GM12878 (cell line): ENCODE results near the gene SNX13. TPM values are rescaled to one million over a fixed set of nuclear protein-coding genes. Genes with fewer than 3 reads are reported as not detected.

Source experiments
- ATAC-seq: fragments of 200-7000 bp; cut with Tn5 transposase; 3 replicates; pipeline ENCODE4 v1.9.1; 2020; ENCODE audit warnings: mild to moderate bottlenecking, moderate library complexity
- BruUV-seq: library from RNA; stranded (reverse); fragments of 400-500 nt; replicated peaks from 2 replicates; lab custom pipeline; 2021; lab: Mats Ljungman, UMichigan
- CTCF ChIA-PET: fragments of 300-600 bp; sonication (Branson Sonifier 250); formaldehyde crosslinking; extraction: SDS; loops from one replicate; lab custom pipeline; 2021; ENCODE audit warnings: inconsistent platforms; lab: Yijun Ruan, JAX
- POLR2A ChIA-PET: fragments of 350-600 bp; formaldehyde crosslinking; extraction: SDS; loops from one replicate; lab custom pipeline; 2021; ENCODE audit warnings: inconsistent platforms; lab: Charles Lee
- RAD21 ChIA-PET: fragments of 300-600 bp; sonication (Branson Sonifier 250); formaldehyde crosslinking; loops from one replicate; lab custom pipeline; 2023; ENCODE audit warnings: antibody characterized with exemption; ENCODE audit not compliant: unreplicated experiment; lab: Charles Lee
- SMC1A ChIA-PET: fragments of 300-600 bp; sonication (Branson Sonifier 250); formaldehyde crosslinking; loops from one replicate; lab custom pipeline; 2023; ENCODE audit not compliant: unreplicated experiment, uncharacterized antibody; lab: Charles Lee
- DNase-seq: peaks from one replicate; pipeline ENCODE4 v3.0.0-alpha.2; 2011; ENCODE audit warnings: low read depth, low spot score
- FAIRE-seq: peaks from 3 replicates; lab custom pipeline; 2011; peaks lifted over from hg19 to GRCh38; lab: Jason Lieb, UNC
- H2AFZ ChIP-seq: 2 replicates; pipeline ENCODE4 v1.6.0; 2011; ENCODE audit warnings: low read depth, low read length, control low read depth; ENCODE audit not compliant: control insufficient read depth
- H3K27ac ChIP-seq: 2 replicates; pipeline ENCODE4 v1.5.1; 2011; ENCODE audit warnings: control low read depth; ENCODE audit not compliant: control insufficient read depth, insufficient read depth
- H3K27me3 ChIP-seq, 2 experiments: replicated peaks in 1 of 2; 2 replicates each; pipeline versions ENCODE4 v1.6.0 to v1.6.1; 2011; ENCODE audit warnings: low read length in 1 of 2; ENCODE audit not compliant: control insufficient read depth in 2 of 2, insufficient read depth in 2 of 2
- H3K36me3 ChIP-seq, 2 experiments: 2 replicates each; pipeline ENCODE4 v1.5.1; 2011; ENCODE audit warnings: low read length in 1 of 2; ENCODE audit not compliant: control insufficient read depth in 2 of 2, insufficient read depth in 2 of 2
- H3K4me1 ChIP-seq: 2 replicates; pipeline ENCODE4 v1.6.1; 2011; ENCODE audit warnings: mild to moderate bottlenecking, low read length, moderate library complexity, mixed read lengths; ENCODE audit not compliant: control insufficient read depth, insufficient read depth
- H3K4me2 ChIP-seq: 2 replicates; pipeline ENCODE4 v1.6.0; 2011; ENCODE audit warnings: control low read depth; ENCODE audit not compliant: control insufficient read depth, insufficient read depth
- H3K4me3 ChIP-seq: fragments of 200-600 bp; sonication (generic); 2 replicates; pipeline ENCODE4 v1.5.1; 2016
- H3K79me2 ChIP-seq: 2 replicates; pipeline ENCODE4 v1.6.0; 2011; ENCODE audit warnings: low read length; ENCODE audit not compliant: control insufficient read depth, insufficient read depth
- H3K9ac ChIP-seq: 2 replicates; pipeline ENCODE4 v1.8.0; 2011; ENCODE audit warnings: low read length, control low read depth, mixed read lengths; ENCODE audit not compliant: control insufficient read depth, insufficient read depth
- H3K9me3 ChIP-seq: replicated peaks from 3 replicates; pipeline ENCODE4 v1.5.1; 2011; ENCODE audit warnings: mild to moderate bottlenecking, low read length; ENCODE audit not compliant: control insufficient read depth, insufficient read depth
- H4K20me1 ChIP-seq: 2 replicates; pipeline ENCODE4 v1.6.0; 2011; ENCODE audit not compliant: control insufficient read depth, insufficient read depth
- ASH2L ChIP-seq: fragments of 300-600, 200-600 bp; sonication (generic); IDR thresholded peaks from 2 replicates; pipeline ENCODE4 v1.6.1; 2017; ENCODE audit warnings: low read depth, mild to moderate bottlenecking, borderline replicate concordance
- CBFB ChIP-seq: IDR thresholded peaks from 2 replicates; pipeline ENCODE4 v1.6.1; 2016; ENCODE audit warnings: antibody characterized with exemption, low read depth
- FOXM1 ChIP-seq: IDR thresholded peaks from 2 replicates; pipeline ENCODE4 v1.6.1; 2012; ENCODE audit warnings: low read depth, mild to moderate bottlenecking, inconsistent platforms, low read length, moderate library complexity
- GABPA ChIP-seq: IDR thresholded peaks from 2 replicates; pipeline ENCODE4 v1.6.1; 2014; ENCODE audit warnings: antibody characterized with exemption, low read depth, mild to moderate bottlenecking, inconsistent platforms
- IKZF1 ChIP-seq: fragments of 450-650 bp; conservative IDR thresholded peaks from 2 replicates; pipeline ENCODE4 v1.6.1; 2017; ENCODE audit warnings: antibody characterized with exemption, mild to moderate bottlenecking
- MEF2A ChIP-seq: IDR thresholded peaks from 2 replicates; pipeline ENCODE4 v1.6.1; 2011; ENCODE audit warnings: low read depth, mild to moderate bottlenecking, low read length, moderate library complexity; ENCODE audit not compliant: insufficient read depth
- MEF2B ChIP-seq: fragments of 450-650 bp; IDR thresholded peaks from 2 replicates; pipeline ENCODE4 v1.6.1; 2018; ENCODE audit warnings: mild to moderate bottlenecking, moderate library complexity; ENCODE audit not compliant: partially characterized antibody, poor library complexity, severe bottlenecking
- PKNOX1 ChIP-seq: fragments of 450-650 bp; IDR thresholded peaks from 2 replicates; pipeline ENCODE4 v1.6.1; 2016; ENCODE audit warnings: mild to moderate bottlenecking
- POLR2A ChIP-seq: IDR thresholded peaks from 2 replicates; pipeline ENCODE4 v1.6.1; 2011; ENCODE audit warnings: low read depth, mild to moderate bottlenecking, low read length
- TAF1 ChIP-seq: IDR thresholded peaks from 2 replicates; pipeline ENCODE4 v1.6.1; 2011; ENCODE audit warnings: mild to moderate bottlenecking, low read depth, low read length, borderline replicate concordance
- TCF3 ChIP-seq: IDR thresholded peaks from 2 replicates; pipeline ENCODE4 v1.6.1; 2012; ENCODE audit warnings: low read depth, mild to moderate bottlenecking, low read length, borderline replicate concordance; ENCODE audit not compliant: insufficient read depth
- USF1 ChIP-seq: IDR thresholded peaks from 2 replicates; pipeline ENCODE4 v1.6.1; 2011; ENCODE audit warnings: borderline replicate concordance, low read depth, mild to moderate bottlenecking, moderate library complexity, mixed read lengths, low read length; ENCODE audit not compliant: insufficient read depth; ENCODE audit errors: extremely low read length
- USF2 ChIP-seq: IDR thresholded peaks from 2 replicates; pipeline ENCODE4 v1.6.1; 2011; ENCODE audit warnings: low read depth, low read length, improper control_type of control experiment, borderline replicate concordance
- ZNF622 ChIP-seq: fragments of 450-650 bp; IDR thresholded peaks from 2 replicates; pipeline ENCODE4 v1.6.1; 2017; ENCODE audit warnings: mild to moderate bottlenecking, inconsistent platforms
- WGBS: methylation state at CpG from one replicate; pipeline ENCODE4 v1.1.6; 2016; ENCODE audit warnings: low lambda C conversion rate; ENCODE audit not compliant: insufficient replicate concordance, insufficient coverage; ENCODE audit errors: missing lambda C conversion rate; 5-methylcytosine and 5-hydroxymethylcytosine counted together
- in situ Hi-C: fragments of 300-500 bp; cut with MboI; formaldehyde crosslinking; loops from 9 replicates; pipeline ENCODE4 v1.14.3; 2018; ENCODE audit warnings: mixed read lengths
- intact Hi-C: fragments of 100-400 bp; cut with micrococcal nuclease; formaldehyde crosslinking; loops from one replicate; pipeline ENCODE4 v1.14.2; 2022; ENCODE audit not compliant: unreplicated experiment
- polyA plus RNA-seq, 11 experiments: library from polyadenylated mRNA; depleted of rRNA in 4 of 11; unstranded in 6 of 11; stranded (reverse) in 5 of 11; fragments of >200 nt; fragmentation: Nextera tagmentation in 4 of 11; fragmentation: Illumina TruSeq in 1 of 11; extraction: Ambion mirVana in 4 of 11; extraction: Trizol in 1 of 11; gene quantifications; 1 replicate in 1 of 11; 2 replicates in 10 of 11; pipeline versions ENCODE4 v1.2.1 to v1.2.3, GENCODE V29; 2011 to 2016; ENCODE audit warnings: inconsistent platforms in 2 of 11, missing spikeins in 2 of 11, low read depth in 1 of 11
- total RNA-seq, 4 experiments: library from RNA; depleted of rRNA in 3 of 4; stranded (reverse); fragments of >200 nt in 3 of 4; fragmentation: Illumina TruSeq in 1 of 4; extraction: Trizol in 1 of 4; gene quantifications; 2 replicates each; pipeline versions ENCODE4 v1.2.1 to v1.2.3, GENCODE V29; 2013 to 2021

The SNX13 gene
- total and polyA plus RNA-seq, 10 of the 15 experiments (the other 5 are each of a cell fraction or from before 2014, with no cell fraction given) = 2.2 to 17.1 (median 11.9) TPM

- H3K4me2 ChIP-seq = no peak overlapping the region
- ChIA-PET SMC1A (interaction anchor here (1.2 kb wide), 1 partner anchor 30 kb away, joined by 4 read pairs; no protein-coding TSS in a partner anchor), RAD21 (no interaction called here)
- TF ChIP-seq ZNF622 (no peak), POLR2A (no peak), TCF3 (no peak), MEF2B (no peak), IKZF1 (no peak)
- TF ChIP-seq, all 136 proteins: peak for 0
- no peak for FAIRE-seq
- no peak overlapping the region for H3K9ac ChIP-seq
- POLR2A ChIA-PET = no interaction called here
- intact Hi-C loops = no loop called here
- 75% methylated on average over 9 of the region's 9 CpGs for WGBS
- no peaks in the 10 kb centered on the region; the same call in 1 of the 2 replicates for H4K20me1 ChIP-seq
- DNase-seq = no peak
- in situ Hi-C loops = no loop called here
- H3K4me1 ChIP-seq = no peaks in the 10 kb centered on the region
- H3K27ac ChIP-seq = no peak overlapping the region
- no peak overlapping the region for H2AFZ ChIP-seq
- H3K79me2 ChIP-seq = no peaks in the 10 kb centered on the region
- H3K9me3 ChIP-seq = no peaks in the 10 kb centered on the region
- no peak for ATAC-seq
- H3K4me3 ChIP-seq = no peak overlapping the region
- H3K27me3 ChIP-seq = peaks cover 0 to 2% of the 10 kb centered on the region in 2 experiments; a peak in 2 of 4 replicates
- BruUV-seq = no TSS peak
- H3K36me3 ChIP-seq = no peaks in the 10 kb centered on the region
- CTCF ChIA-PET = interaction anchor here (1.0 kb wide), 1 partner anchor 192 kb away, joined by 4 read pairs; no protein-coding TSS in a partner anchor
Observed at GRCh38 chr7:17962652-17963051, 22.4 kb upstream of the SNX13 start.

- in situ Hi-C loops = no loop called here
- ChIA-PET POLR2A (no interaction called here), RAD21 (no interaction called here), CTCF (interaction anchor here (0.5 kb wide), 1 partner anchor 256 kb away, joined by 4 read pairs; no protein-coding TSS in a partner anchor), SMC1A (interaction anchor here (2.1 kb wide), 1 partner anchor 188 kb away, joined by 7 read pairs; no protein-coding TSS in a partner anchor)
- BruUV-seq = no TSS peak
- no peaks in the 10 kb centered on the region; the same call in 1 of the 2 replicates for H4K20me1 ChIP-seq
- no peaks in the 10 kb centered on the region for H3K36me3 ChIP-seq
- H3K4me1 ChIP-seq = peaks cover under 1% of the 10 kb centered on the region; the same call in 1 of the 2 replicates
- no peak overlapping the region for H3K4me2 ChIP-seq
- no peaks in the 10 kb centered on the region for H3K79me2 ChIP-seq
- ATAC-seq (no peak), FAIRE-seq (no peak), DNase-seq (no peak)
- no peak overlapping the region for H3K27ac ChIP-seq
- H3K9ac ChIP-seq = no peak overlapping the region
- H3K9me3 ChIP-seq = no peaks in the 10 kb centered on the region
- H2AFZ ChIP-seq = no peak overlapping the region
- H3K4me3 ChIP-seq = no peak overlapping the region
- intact Hi-C loops = no loop called here
- H3K27me3 ChIP-seq = peaks cover 0 to 9% of the 10 kb centered on the region in 2 experiments
- 93% methylated on average over 2 of the region's 2 CpGs for whole genome bisulfite sequencing
- TF ChIP-seq ASH2L = no peak
- TF ChIP-seq CBFB = no peak
- no peak for TF ChIP-seq ZNF622
- no peak for TF ChIP-seq PKNOX1
- no peak for TF ChIP-seq TAF1
- no peak for TF ChIP-seq USF1
- no peak for TF ChIP-seq FOXM1
- no peak for TF ChIP-seq USF2
- TF ChIP-seq GABPA = no peak
- no peak for TF ChIP-seq MEF2A
Observed at GRCh38 chr7:17957871-17958270, 17.6 kb upstream of the SNX13 start.
